GM12878 (cell line): Measurements from ENCODE around the gene EBP. TPM values are rescaled to one million over a fixed set of nuclear protein-coding genes. Genes with fewer than 3 reads are reported as not detected.

Experiments used
- CBX3 ChIP-seq: fragments of 200-600 bp; sonication (generic); IDR thresholded peaks from 2 replicates; pipeline ENCODE4 v1.6.1; 2016; ENCODE audit warnings: low read depth, borderline replicate concordance
- CEBPB ChIP-seq, 2 experiments: fragments of 150-350 bp in 1 of 2; IDR thresholded peaks; 2 replicates each; pipeline ENCODE4 v1.6.1; 2012 to 2014; ENCODE audit warnings: low read depth in 2 of 2, low read length in 2 of 2, borderline replicate concordance in 1 of 2, inconsistent platforms in 1 of 2
- CREB1 ChIP-seq: IDR thresholded peaks from 2 replicates; pipeline ENCODE4 v1.6.1; 2012; ENCODE audit warnings: low read depth, mild to moderate bottlenecking, inconsistent platforms
- DPF2 ChIP-seq: fragments of 450-650 bp; IDR thresholded peaks from 2 replicates; pipeline ENCODE4 v1.6.1; 2017; ENCODE audit warnings: mild to moderate bottlenecking
- IKZF2 ChIP-seq, 2 experiments: fragments of 450-650 bp; IDR thresholded peaks; 2 replicates each; pipeline ENCODE4 v1.6.1; 2017; ENCODE audit warnings: mild to moderate bottlenecking in 2 of 2, moderate library complexity in 2 of 2
- MYC ChIP-seq: IDR thresholded peaks from 2 replicates; pipeline ENCODE4 v1.6.1; 2011; ENCODE audit warnings: mild to moderate bottlenecking, low read length, moderate library complexity, inconsistent platforms; ENCODE audit not compliant: insufficient read depth, insufficient replicate concordance, insufficient read length, severe bottlenecking
- NFYB ChIP-seq: IDR thresholded peaks from 2 replicates; pipeline ENCODE4 v1.6.1; 2011; ENCODE audit warnings: low read depth, mild to moderate bottlenecking, low read length, improper control_type of control experiment, moderate library complexity; ENCODE audit not compliant: insufficient read depth
- PML ChIP-seq: IDR thresholded peaks from 2 replicates; pipeline ENCODE4 v1.6.1; 2012; ENCODE audit warnings: low read length, inconsistent platforms
- POLR2AphosphoS5 ChIP-seq: IDR thresholded peaks from 2 replicates; pipeline ENCODE4 v1.6.1; 2011; ENCODE audit warnings: mild to moderate bottlenecking, low read length, inconsistent platforms
- SRF ChIP-seq, 2 experiments: IDR thresholded peaks; 2 replicates each; pipeline ENCODE4 v1.6.1; 2011; ENCODE audit warnings: low read depth in 2 of 2, low read length in 2 of 2, mild to moderate bottlenecking in 1 of 2, moderate library complexity in 1 of 2
- ZBED1 ChIP-seq: IDR thresholded peaks from 2 replicates; pipeline ENCODE4 v1.6.1; 2016; ENCODE audit warnings: borderline replicate concordance
- polyA plus RNA-seq, 11 experiments: library from polyadenylated mRNA; depleted of rRNA in 4 of 11; unstranded in 6 of 11; stranded (reverse) in 5 of 11; fragments of >200 nt; fragmentation: Nextera tagmentation in 4 of 11; fragmentation: Illumina TruSeq in 1 of 11; extraction: Ambion mirVana in 4 of 11; extraction: Trizol in 1 of 11; gene quantifications; 1 replicate in 1 of 11; 2 replicates in 10 of 11; pipeline versions ENCODE4 v1.2.1 to v1.2.3, GENCODE V29; 2011 to 2016; ENCODE audit warnings: inconsistent platforms in 2 of 11, missing spikeins in 2 of 11, low read depth in 1 of 11
- total RNA-seq, 4 experiments: library from RNA; depleted of rRNA in 3 of 4; stranded (reverse); fragments of >200 nt in 3 of 4; fragmentation: Illumina TruSeq in 1 of 4; extraction: Trizol in 1 of 4; gene quantifications; 2 replicates each; pipeline versions ENCODE4 v1.2.1 to v1.2.3, GENCODE V29; 2013 to 2021
- TF ChIP-seq, protein P1 (sequence below): fragments of 450-650 bp; IDR thresholded peaks from 2 replicates; pipeline ENCODE4 v1.6.1; 2018; ENCODE audit warnings: borderline replicate concordance, mild to moderate bottlenecking; ENCODE audit not compliant: partially characterized antibody
- TF ChIP-seq, protein P2 (sequence below): IDR thresholded peaks from 2 replicates; pipeline ENCODE4 v1.6.1; 2011; ENCODE audit warnings: low read depth, mild to moderate bottlenecking, low read length, moderate library complexity, borderline replicate concordance; ENCODE audit errors: extremely low read depth
- TF ChIP-seq, protein P3 (sequence below): fragments of 450-650 bp; IDR thresholded peaks from 2 replicates; pipeline ENCODE4 v1.6.1; 2017; ENCODE audit warnings: borderline replicate concordance
- TF ChIP-seq, protein P4 (sequence below): IDR thresholded peaks from 2 replicates; pipeline ENCODE4 v1.6.1; 2012; ENCODE audit warnings: mild to moderate bottlenecking, low read depth, low read length
- TF ChIP-seq, protein P5 (sequence below): fragments of 450-650 bp; formaldehyde crosslinking; IDR thresholded peaks from 2 replicates; pipeline ENCODE4 v1.4.0; 2020; ENCODE audit warnings: mild to moderate bottlenecking, moderate library complexity

EBP gene
- total and polyA plus RNA-seq, 10 of the 15 experiments (the other 5 are each of a cell fraction or from before 2014, with no cell fraction given) = 125 to 628 (median 180) TPM

DNA sequence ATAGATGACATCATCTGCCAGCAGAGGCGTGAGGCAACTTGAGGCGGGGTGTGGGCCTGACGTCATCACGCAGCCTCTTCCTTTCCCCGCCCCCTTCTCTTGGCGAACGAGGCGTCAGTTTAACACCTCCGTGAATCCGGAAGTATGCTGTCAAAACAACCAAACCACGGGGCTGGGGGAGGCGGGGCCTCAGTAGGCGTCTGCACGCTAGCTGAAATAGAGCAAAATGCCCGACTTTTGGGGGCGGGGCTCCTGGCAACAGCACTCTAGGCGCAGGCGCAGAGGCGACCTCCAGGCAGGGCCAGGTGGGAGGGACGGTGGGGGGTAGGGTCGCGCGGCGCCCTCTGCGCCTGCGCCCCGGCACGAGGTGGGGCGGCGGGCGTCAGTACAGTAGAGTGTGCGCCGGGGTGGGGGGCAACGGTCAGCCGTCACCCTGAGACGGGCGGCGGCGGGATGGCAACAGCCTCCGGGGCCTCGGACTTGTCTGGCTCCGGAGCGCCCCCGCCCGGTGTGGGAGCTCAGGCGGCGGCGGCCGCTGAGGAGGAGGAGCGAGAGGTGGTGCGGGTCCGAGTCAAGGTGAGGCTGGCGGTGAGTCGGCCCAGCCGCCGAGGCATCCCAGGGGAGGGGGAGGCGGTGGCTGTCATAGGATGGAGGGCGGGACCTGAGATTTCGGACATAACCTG lies 17.9 kb downstream of the EBP start, which contains the start of gene TBC1D25 (continued):
- TF ChIP-seq IKZF2 (IDR thresholded peaks at IDR 0.05) (no peak), DPF2 (no peak), CEBPB (IDR thresholded peaks at IDR 0.05; ENCODE audit: borderline replicate concordance in 1 of 2, low read depth in 2 of 2, low read length in 2 of 2) (no peak), POLR2AphosphoS5 (no peak), PML (no peak), ZBED1 (no peak), CREB1 (peak; percentile 96), NFYB (no peak), MYC (no peak), SRF (IDR thresholded peaks at IDR 0.05; ENCODE audit: low read depth in 2 of 2, low read length in 2 of 2) (no peak), CBX3 (no peak)
- TF ChIP-seq, protein P1, sequence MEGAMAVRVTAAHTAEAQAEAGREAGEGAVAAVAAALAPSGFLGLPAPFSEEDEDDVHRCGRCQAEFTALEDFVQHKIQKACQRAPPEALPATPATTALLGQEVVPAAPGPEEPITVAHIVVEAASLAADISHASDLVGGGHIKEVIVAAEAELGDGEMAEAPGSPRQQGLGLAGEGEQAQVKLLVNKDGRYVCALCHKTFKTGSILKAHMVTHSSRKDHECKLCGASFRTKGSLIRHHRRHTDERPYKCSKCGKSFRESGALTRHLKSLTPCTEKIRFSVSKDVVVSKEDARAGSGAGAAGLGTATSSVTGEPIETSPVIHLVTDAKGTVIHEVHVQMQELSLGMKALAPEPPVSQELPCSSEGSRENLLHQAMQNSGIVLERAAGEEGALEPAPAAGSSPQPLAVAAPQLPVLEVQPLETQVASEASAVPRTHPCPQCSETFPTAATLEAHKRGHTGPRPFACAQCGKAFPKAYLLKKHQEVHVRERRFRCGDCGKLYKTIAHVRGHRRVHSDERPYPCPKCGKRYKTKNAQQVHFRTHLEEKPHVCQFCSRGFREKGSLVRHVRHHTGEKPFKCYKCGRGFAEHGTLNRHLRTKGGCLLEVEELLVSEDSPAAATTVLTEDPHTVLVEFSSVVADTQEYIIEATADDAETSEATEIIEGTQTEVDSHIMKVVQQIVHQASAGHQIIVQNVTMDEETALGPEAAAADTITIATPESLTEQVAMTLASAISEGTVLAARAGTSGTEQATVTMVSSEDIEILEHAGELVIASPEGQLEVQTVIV = peak; percentile 55
- TF ChIP-seq, protein P2, sequence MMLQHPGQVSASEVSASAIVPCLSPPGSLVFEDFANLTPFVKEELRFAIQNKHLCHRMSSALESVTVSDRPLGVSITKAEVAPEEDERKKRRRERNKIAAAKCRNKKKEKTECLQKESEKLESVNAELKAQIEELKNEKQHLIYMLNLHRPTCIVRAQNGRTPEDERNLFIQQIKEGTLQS = no peak
- TF ChIP-seq, protein P3, sequence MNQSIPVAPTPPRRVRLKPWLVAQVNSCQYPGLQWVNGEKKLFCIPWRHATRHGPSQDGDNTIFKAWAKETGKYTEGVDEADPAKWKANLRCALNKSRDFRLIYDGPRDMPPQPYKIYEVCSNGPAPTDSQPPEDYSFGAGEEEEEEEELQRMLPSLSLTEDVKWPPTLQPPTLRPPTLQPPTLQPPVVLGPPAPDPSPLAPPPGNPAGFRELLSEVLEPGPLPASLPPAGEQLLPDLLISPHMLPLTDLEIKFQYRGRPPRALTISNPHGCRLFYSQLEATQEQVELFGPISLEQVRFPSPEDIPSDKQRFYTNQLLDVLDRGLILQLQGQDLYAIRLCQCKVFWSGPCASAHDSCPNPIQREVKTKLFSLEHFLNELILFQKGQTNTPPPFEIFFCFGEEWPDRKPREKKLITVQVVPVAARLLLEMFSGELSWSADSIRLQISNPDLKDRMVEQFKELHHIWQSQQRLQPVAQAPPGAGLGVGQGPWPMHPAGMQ = no peak
- TF ChIP-seq, protein P4, sequence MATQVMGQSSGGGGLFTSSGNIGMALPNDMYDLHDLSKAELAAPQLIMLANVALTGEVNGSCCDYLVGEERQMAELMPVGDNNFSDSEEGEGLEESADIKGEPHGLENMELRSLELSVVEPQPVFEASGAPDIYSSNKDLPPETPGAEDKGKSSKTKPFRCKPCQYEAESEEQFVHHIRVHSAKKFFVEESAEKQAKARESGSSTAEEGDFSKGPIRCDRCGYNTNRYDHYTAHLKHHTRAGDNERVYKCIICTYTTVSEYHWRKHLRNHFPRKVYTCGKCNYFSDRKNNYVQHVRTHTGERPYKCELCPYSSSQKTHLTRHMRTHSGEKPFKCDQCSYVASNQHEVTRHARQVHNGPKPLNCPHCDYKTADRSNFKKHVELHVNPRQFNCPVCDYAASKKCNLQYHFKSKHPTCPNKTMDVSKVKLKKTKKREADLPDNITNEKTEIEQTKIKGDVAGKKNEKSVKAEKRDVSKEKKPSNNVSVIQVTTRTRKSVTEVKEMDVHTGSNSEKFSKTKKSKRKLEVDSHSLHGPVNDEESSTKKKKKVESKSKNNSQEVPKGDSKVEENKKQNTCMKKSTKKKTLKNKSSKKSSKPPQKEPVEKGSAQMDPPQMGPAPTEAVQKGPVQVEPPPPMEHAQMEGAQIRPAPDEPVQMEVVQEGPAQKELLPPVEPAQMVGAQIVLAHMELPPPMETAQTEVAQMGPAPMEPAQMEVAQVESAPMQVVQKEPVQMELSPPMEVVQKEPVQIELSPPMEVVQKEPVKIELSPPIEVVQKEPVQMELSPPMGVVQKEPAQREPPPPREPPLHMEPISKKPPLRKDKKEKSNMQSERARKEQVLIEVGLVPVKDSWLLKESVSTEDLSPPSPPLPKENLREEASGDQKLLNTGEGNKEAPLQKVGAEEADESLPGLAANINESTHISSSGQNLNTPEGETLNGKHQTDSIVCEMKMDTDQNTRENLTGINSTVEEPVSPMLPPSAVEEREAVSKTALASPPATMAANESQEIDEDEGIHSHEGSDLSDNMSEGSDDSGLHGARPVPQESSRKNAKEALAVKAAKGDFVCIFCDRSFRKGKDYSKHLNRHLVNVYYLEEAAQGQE = no peak
- TF ChIP-seq, protein P5, sequence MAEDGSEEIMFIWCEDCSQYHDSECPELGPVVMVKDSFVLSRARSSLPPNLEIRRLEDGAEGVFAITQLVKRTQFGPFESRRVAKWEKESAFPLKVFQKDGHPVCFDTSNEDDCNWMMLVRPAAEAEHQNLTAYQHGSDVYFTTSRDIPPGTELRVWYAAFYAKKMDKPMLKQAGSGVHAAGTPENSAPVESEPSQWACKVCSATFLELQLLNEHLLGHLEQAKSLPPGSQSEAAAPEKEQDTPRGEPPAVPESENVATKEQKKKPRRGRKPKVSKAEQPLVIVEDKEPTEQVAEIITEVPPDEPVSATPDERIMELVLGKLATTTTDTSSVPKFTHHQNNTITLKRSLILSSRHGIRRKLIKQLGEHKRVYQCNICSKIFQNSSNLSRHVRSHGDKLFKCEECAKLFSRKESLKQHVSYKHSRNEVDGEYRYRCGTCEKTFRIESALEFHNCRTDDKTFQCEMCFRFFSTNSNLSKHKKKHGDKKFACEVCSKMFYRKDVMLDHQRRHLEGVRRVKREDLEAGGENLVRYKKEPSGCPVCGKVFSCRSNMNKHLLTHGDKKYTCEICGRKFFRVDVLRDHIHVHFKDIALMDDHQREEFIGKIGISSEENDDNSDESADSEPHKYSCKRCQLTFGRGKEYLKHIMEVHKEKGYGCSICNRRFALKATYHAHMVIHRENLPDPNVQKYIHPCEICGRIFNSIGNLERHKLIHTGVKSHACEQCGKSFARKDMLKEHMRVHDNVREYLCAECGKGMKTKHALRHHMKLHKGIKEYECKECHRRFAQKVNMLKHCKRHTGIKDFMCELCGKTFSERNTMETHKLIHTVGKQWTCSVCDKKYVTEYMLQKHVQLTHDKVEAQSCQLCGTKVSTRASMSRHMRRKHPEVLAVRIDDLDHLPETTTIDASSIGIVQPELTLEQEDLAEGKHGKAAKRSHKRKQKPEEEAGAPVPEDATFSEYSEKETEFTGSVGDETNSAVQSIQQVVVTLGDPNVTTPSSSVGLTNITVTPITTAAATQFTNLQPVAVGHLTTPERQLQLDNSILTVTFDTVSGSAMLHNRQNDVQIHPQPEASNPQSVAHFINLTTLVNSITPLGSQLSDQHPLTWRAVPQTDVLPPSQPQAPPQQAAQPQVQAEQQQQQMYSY (CRISPR knock-in tag) = no peak
